GM23338 (cell line): ENCODE measurements around the gene MTERF4. TPM values are rescaled to one million over a fixed set of nuclear protein-coding genes. Genes with fewer than 3 reads are reported as not detected.

ENCODE experiments used
- ATAC-seq: fragments of 200-7000 bp; cut with Tn5 transposase; 3 replicates; pipeline ENCODE4 v1.9.1; 2020
- DNase-seq: peaks from one replicate; pipeline ENCODE4 v3.0.0-alpha.2; 2015; ENCODE audit warnings: low spot score
- H2AFZ ChIP-seq: fragments of 200-600 bp; sonication (generic); 2 replicates; pipeline ENCODE4 v1.8.0; 2016; ENCODE audit warnings: antibody characterized with exemption, mild to moderate bottlenecking, moderate library complexity
- H3F3A ChIP-seq: fragments of 200-600 bp; sonication (generic); replicated peaks from 2 replicates; pipeline ENCODE4 v1.8.0; 2017; ENCODE audit warnings: antibody characterized with exemption, mixed run types, low read depth
- H3K27ac ChIP-seq: fragments of 200-600 bp; sonication (generic); 2 replicates; pipeline ENCODE4 v1.6.1; 2016; ENCODE audit warnings: low read depth
- H3K27me3 ChIP-seq: fragments of 200-600 bp; sonication (generic); 2 replicates; pipeline ENCODE4 v1.8.0; 2016; ENCODE audit warnings: mild to moderate bottlenecking, mixed run types, moderate library complexity; ENCODE audit not compliant: insufficient read depth
- H3K36me3 ChIP-seq: fragments of 200-600 bp; sonication (generic); 2 replicates; pipeline ENCODE4 v1.8.0; 2016; ENCODE audit warnings: mild to moderate bottlenecking; ENCODE audit not compliant: insufficient read depth
- H3K4me1 ChIP-seq: fragments of 200-600 bp; sonication (generic); 2 replicates; pipeline ENCODE4 v1.8.0; 2016; ENCODE audit warnings: mild to moderate bottlenecking, moderate library complexity; ENCODE audit not compliant: insufficient read depth
- H3K4me2 ChIP-seq: fragments of 200-600 bp; sonication (generic); 2 replicates; pipeline ENCODE4 v1.7.1; 2017; ENCODE audit warnings: mixed run types
- H3K4me3 ChIP-seq: fragments of 200-600 bp; sonication (generic); 2 replicates; pipeline ENCODE4 v1.6.1; 2016; ENCODE audit warnings: mixed run types
- H3K79me2 ChIP-seq: fragments of 200-600 bp; sonication (generic); replicated peaks from 2 replicates; pipeline ENCODE4 v1.8.0; 2017; ENCODE audit warnings: mild to moderate bottlenecking; ENCODE audit not compliant: insufficient read depth
- H3K9me2 ChIP-seq: fragments of 200-600 bp; sonication (generic); 2 replicates; pipeline ENCODE4 v1.8.0; 2017; ENCODE audit not compliant: insufficient read depth
- H4K20me1 ChIP-seq: fragments of 200-600 bp; sonication (generic); replicated peaks from 2 replicates; pipeline ENCODE4 v1.8.0; 2017; ENCODE audit warnings: mild to moderate bottlenecking; ENCODE audit not compliant: insufficient read depth
- H3K27ac Mint-ChIP-seq: 2 replicates; pipeline ENCODE4 v1.8.0; 2020; ENCODE audit warnings: inconsistent platforms, mild to moderate bottlenecking, moderate library complexity, mixed read lengths
- H3K27me3 Mint-ChIP-seq: 3 replicates; pipeline ENCODE4 v1.8.0; 2022; ENCODE audit warnings: low read depth, mild to moderate bottlenecking, moderate library complexity, mixed read lengths, inconsistent platforms; ENCODE audit not compliant: insufficient read depth, poor library complexity
- H3K36me3 Mint-ChIP-seq: 3 replicates; pipeline ENCODE4 v1.8.0; 2021; ENCODE audit warnings: low read depth, mild to moderate bottlenecking, inconsistent platforms, moderate library complexity, mixed read lengths
- H3K4me1 Mint-ChIP-seq: 3 replicates; pipeline ENCODE4 v1.8.0; 2020; ENCODE audit warnings: mild to moderate bottlenecking, inconsistent platforms, mixed read lengths
- H3K4me3 Mint-ChIP-seq: 3 replicates; pipeline ENCODE4 v1.8.0; 2021; ENCODE audit warnings: moderate library complexity, mild to moderate bottlenecking, inconsistent platforms, mixed read lengths
- H3K9me3 Mint-ChIP-seq: 3 replicates; pipeline ENCODE4 v1.8.0; 2020; ENCODE audit warnings: moderate library complexity, mild to moderate bottlenecking, inconsistent platforms, mixed read lengths
- EZH2 ChIP-seq: fragments of 200-600 bp; sonication (generic); IDR thresholded peaks from one replicate; pipeline ENCODE4 v1.8.0; 2017; ENCODE audit warnings: antibody characterized with exemption, mild to moderate bottlenecking, low read depth; ENCODE audit not compliant: unreplicated experiment
- EZH2phosphoT487 ChIP-seq: fragments of 200-600 bp; sonication (generic); IDR thresholded peaks from one replicate; pipeline ENCODE4 v1.8.1; 2018; ENCODE audit warnings: antibody characterized with exemption; ENCODE audit not compliant: unreplicated experiment
- JUNB ChIP-seq: IDR thresholded peaks from one replicate; pipeline ENCODE4 v1.6.1; 2016; ENCODE audit warnings: antibody characterized with exemption; ENCODE audit not compliant: unreplicated experiment
- POLR2AphosphoS5 ChIP-seq: IDR thresholded peaks from 2 replicates; pipeline ENCODE4 v1.6.1; 2016; ENCODE audit warnings: antibody characterized with exemption, low read depth
- STAT1 ChIP-seq: IDR thresholded peaks from one replicate; pipeline ENCODE4 v1.6.1; 2016; ENCODE audit warnings: antibody characterized with exemption; ENCODE audit not compliant: unreplicated experiment
- ZNF114 ChIP-seq: fragments of 250-450 bp; sonication (Bioruptor Pico); IDR thresholded peaks from 2 replicates; pipeline ENCODE4 v1.5.0; 2020; ENCODE audit warnings: mild to moderate bottlenecking, moderate library complexity
- ZNF331 ChIP-seq: fragments of 250-450 bp; sonication (Bioruptor Pico); IDR thresholded peaks from 2 replicates; pipeline ENCODE4 v1.5.0; 2020; ENCODE audit warnings: low read depth, mild to moderate bottlenecking, moderate library complexity
- polyA plus RNA-seq: library from polyadenylated mRNA; unstranded; fragments of >200 nt; fragmentation: Nextera tagmentation; extraction: Ambion mirVana; gene quantifications from 2 replicates; pipeline ENCODE4 v1.2.1, GENCODE V29; 2016
- total RNA-seq: library from RNA; depleted of rRNA; stranded (reverse); fragments of >200 nt; shearing (Covaris generic); gene quantifications from 2 replicates; pipeline ENCODE4 v1.2.3, GENCODE V29; 2014
- TF ChIP-seq, protein P1 (sequence below): IDR thresholded peaks from 2 replicates; pipeline ENCODE4 v1.6.1; 2016; ENCODE audit warnings: antibody characterized with exemption
- TF ChIP-seq, protein P2 (sequence below): IDR thresholded peaks from one replicate; pipeline ENCODE4 v1.6.1; 2018; ENCODE audit warnings: antibody characterized with exemption; ENCODE audit not compliant: unreplicated experiment

MTERF4 gene
- total and polyA plus RNA-seq, 2 experiments from 2014 or later, result 15.3 to 63.6 TPM

DNA sequence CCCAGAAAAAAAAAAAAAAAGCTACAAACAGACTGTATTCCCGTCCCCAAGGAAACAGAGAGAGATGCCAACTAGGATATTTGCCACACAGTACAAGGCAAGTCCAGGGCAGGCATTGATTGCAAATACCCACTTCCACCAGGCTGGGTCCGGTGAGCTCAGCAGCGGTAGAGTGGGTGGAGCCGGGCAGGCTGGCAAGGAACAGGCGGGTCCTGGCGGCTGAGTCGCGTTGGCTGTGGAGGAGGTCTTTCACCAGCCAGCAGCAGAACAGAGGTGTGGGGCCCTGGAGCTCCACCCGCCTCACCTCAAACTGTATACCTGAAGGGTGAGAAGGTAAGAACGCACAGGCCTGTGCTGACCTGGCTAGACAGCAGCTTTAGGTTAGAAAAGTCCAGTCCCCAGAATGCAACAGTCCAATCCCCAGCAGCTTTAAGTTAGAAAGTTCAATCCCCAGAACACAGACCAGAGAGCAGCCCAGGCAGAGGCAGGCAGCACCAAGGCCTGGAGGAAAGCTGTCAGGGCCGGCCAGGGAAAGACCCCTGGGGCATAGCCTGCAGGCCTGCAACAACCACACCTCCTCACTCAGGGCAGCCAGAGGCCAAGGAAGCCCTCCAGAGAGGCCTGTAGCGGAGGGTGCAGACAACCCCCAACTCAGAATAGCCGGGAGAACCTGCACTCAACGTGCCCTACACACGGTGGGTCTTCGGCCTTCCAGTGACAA, 21.9 kb upstream of the MTERF4 start (continued):
- TF ChIP-seq ZNF114 (no peak), POLR2AphosphoS5 (no peak), JUNB (no peak), ZNF331 (CRISPR knock-in tag) (no peak), EZH2 (no peak), STAT1 (no peak)

DNA sequence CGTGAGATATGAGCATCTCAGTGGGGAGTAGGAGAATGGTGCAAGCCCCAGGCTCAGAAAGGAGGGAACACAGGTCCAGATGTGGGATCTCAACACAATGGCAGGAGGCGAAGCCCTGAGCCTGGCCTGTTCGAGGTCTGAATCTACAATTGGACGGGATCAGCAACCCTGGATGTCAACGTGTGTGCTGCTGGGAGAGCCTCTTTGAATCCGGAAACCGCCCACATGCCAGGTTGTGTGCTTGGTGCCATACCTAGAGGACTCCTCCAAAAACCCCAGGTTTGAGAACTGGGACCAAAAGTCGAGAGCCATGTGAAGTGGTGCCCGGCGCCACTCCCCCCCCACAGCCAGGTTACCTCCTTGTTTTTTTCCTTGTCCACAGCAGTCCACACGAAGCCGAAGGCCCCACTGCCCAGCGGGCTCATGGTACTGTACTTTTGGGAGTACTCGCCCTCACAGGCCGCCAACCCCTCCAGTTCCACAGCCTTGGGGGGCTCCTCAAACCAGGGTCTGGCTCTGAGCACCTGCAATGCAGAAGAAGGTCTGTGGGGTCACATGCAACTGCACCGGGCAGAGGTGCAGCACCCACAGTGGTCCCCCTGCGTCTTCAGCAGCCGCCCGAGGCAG, 20.4 kb upstream of the MTERF4 start:
- Histone ChIP-seq H2AFZ (no peak overlapping the region), H3K27me3 (no peaks in the 10 kb centered on the region), H3K4me2 (no peak overlapping the region), H3K79me2 (no peaks in the 10 kb centered on the region), H3K4me1 (no peaks in the 10 kb centered on the region), H3K9me2 (no peaks in the 10 kb centered on the region), H3K4me3 (no peak overlapping the region), H3F3A (no peaks in the 10 kb centered on the region), H3K27ac (no peak overlapping the region), H4K20me1 (no peaks in the 10 kb centered on the region; the same call in none of the 2 replicates), H3K36me3 (peaks cover 12% of the 10 kb centered on the region)
- H3K27me3 Mint-ChIP-seq, result peaks cover 1% of the 10 kb centered on the region
- no peak overlapping the region for H3K4me3 Mint-ChIP-seq
- no peak overlapping the region for H3K27ac Mint-ChIP-seq
- DNase-seq (no peak), ATAC-seq (no peak)
- H3K9me3 Mint-ChIP-seq, result no peaks in the 10 kb centered on the region
- TF ChIP-seq ZNF114, result no peak
- no peaks in the 10 kb centered on the region for H3K4me1 Mint-ChIP-seq
- H3K36me3 Mint-ChIP-seq, result peaks cover 37% of the 10 kb centered on the region

DNA sequence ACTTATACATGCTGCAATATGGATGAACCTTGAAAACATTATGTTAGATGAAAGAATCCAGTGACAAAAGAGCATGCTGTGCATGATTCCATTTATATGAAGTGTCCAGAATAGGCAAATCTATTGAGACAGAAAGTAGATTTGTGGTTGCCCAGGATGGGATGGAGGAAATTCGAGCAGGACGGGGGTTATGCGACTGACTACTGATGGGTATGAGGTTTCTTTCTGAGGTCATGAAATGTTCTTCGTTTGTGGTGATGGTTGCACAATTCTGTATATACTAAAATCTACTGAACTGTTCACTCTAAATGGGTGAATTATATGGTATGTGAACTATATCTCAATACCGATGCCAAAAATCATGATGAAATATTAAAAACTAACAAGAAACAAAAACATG, 18.9 kb upstream of the MTERF4 start:
- Histone ChIP-seq H3K9me2 (no peaks in the 10 kb centered on the region), H3K4me2 (no peak overlapping the region), H3K27me3 (no peaks in the 10 kb centered on the region), H3K4me3 (no peak overlapping the region), H4K20me1 (no peaks in the 10 kb centered on the region; the same call in none of the 2 replicates), H3F3A (no peaks in the 10 kb centered on the region), H3K79me2 (no peaks in the 10 kb centered on the region), H2AFZ (no peak overlapping the region), H3K4me1 (no peaks in the 10 kb centered on the region), H3K36me3 (peaks cover 12% of the 10 kb centered on the region), H3K27ac (no peak overlapping the region)
- ATAC-seq, result no peak
- peaks cover 1% of the 10 kb centered on the region for H3K27me3 Mint-ChIP-seq
- H3K27ac Mint-ChIP-seq, result no peak overlapping the region
- H3K4me1 Mint-ChIP-seq, result no peaks in the 10 kb centered on the region
- no peak for DNase-seq
- no peak overlapping the region for H3K4me3 Mint-ChIP-seq
- no peaks in the 10 kb centered on the region for H3K9me3 Mint-ChIP-seq
- TF ChIP-seq, protein P1, sequence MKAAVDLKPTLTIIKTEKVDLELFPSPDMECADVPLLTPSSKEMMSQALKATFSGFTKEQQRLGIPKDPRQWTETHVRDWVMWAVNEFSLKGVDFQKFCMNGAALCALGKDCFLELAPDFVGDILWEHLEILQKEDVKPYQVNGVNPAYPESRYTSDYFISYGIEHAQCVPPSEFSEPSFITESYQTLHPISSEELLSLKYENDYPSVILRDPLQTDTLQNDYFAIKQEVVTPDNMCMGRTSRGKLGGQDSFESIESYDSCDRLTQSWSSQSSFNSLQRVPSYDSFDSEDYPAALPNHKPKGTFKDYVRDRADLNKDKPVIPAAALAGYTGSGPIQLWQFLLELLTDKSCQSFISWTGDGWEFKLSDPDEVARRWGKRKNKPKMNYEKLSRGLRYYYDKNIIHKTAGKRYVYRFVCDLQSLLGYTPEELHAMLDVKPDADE, result no peak
- no peak for TF ChIP-seq JUNB
- peaks cover 37% of the 10 kb centered on the region for H3K36me3 Mint-ChIP-seq

DNA sequence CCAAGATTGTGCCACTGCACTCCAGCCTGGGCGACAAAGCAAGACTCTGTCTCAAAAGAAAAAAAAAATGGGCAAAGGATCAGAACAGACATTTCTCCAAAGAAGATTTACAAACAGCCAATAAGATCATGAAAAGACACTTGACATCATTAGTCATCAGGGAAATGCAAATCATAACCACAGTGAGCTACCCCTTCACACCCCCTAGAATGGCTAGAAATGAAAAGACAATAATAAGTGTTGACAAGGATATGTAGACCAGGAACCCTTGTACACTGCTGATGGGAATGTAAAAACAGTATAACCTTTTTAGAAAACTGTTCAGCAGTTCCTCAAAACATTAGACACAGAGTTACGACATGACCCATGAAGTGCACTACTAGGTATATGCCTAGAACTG, 18.4 kb upstream of the MTERF4 start:
- H3K4me3 ChIP-seq, result no peak overlapping the region
- ATAC-seq, result no peak
- no peaks in the 10 kb centered on the region for H3K4me1 ChIP-seq
- no peak overlapping the region for H2AFZ ChIP-seq
- H3K27ac Mint-ChIP-seq, result no peak overlapping the region
- H3K9me3 Mint-ChIP-seq, result no peaks in the 10 kb centered on the region
- no peak overlapping the region for H3K27ac ChIP-seq
- no peaks in the 10 kb centered on the region for H3F3A ChIP-seq
- no peaks in the 10 kb centered on the region for H3K9me2 ChIP-seq
- no peak overlapping the region for H3K4me2 ChIP-seq
- DNase-seq, result no peak
- H3K27me3 ChIP-seq, result no peaks in the 10 kb centered on the region
- H3K36me3 Mint-ChIP-seq, result peaks cover 34% of the 10 kb centered on the region
- no peaks in the 10 kb centered on the region for H3K79me2 ChIP-seq
- H3K4me1 Mint-ChIP-seq, result no peaks in the 10 kb centered on the region
- H3K27me3 Mint-ChIP-seq, result peaks cover 1% of the 10 kb centered on the region
- H4K20me1 ChIP-seq, result no peaks in the 10 kb centered on the region; the same call in none of the 2 replicates
- H3K4me3 Mint-ChIP-seq, result no peak overlapping the region
- H3K36me3 ChIP-seq, result peaks cover 12% of the 10 kb centered on the region
- TF ChIP-seq EZH2phosphoT487 (no peak), ZNF331 (CRISPR knock-in tag) (no peak), JUNB (no peak)
- TF ChIP-seq, protein P2, sequence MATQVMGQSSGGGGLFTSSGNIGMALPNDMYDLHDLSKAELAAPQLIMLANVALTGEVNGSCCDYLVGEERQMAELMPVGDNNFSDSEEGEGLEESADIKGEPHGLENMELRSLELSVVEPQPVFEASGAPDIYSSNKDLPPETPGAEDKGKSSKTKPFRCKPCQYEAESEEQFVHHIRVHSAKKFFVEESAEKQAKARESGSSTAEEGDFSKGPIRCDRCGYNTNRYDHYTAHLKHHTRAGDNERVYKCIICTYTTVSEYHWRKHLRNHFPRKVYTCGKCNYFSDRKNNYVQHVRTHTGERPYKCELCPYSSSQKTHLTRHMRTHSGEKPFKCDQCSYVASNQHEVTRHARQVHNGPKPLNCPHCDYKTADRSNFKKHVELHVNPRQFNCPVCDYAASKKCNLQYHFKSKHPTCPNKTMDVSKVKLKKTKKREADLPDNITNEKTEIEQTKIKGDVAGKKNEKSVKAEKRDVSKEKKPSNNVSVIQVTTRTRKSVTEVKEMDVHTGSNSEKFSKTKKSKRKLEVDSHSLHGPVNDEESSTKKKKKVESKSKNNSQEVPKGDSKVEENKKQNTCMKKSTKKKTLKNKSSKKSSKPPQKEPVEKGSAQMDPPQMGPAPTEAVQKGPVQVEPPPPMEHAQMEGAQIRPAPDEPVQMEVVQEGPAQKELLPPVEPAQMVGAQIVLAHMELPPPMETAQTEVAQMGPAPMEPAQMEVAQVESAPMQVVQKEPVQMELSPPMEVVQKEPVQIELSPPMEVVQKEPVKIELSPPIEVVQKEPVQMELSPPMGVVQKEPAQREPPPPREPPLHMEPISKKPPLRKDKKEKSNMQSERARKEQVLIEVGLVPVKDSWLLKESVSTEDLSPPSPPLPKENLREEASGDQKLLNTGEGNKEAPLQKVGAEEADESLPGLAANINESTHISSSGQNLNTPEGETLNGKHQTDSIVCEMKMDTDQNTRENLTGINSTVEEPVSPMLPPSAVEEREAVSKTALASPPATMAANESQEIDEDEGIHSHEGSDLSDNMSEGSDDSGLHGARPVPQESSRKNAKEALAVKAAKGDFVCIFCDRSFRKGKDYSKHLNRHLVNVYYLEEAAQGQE, result no peak
